NCI-H2029 (cell line): ENCODE data around the gene REC114.
A peak's percentile ranks its signal among the peaks of the same experiment; 100 is the strongest.
"Not testable (repeated sequence)": the region's sequence is repeated elsewhere in the genome, so short reads cannot be mapped to it uniquely, and the experiment has no call there.

ENCODE experiments used
- DNase-seq: peaks from one replicate; lab custom pipeline; 2025; lab: John Stamatoyannopoulos, UW

The REC114 gene

DNA sequence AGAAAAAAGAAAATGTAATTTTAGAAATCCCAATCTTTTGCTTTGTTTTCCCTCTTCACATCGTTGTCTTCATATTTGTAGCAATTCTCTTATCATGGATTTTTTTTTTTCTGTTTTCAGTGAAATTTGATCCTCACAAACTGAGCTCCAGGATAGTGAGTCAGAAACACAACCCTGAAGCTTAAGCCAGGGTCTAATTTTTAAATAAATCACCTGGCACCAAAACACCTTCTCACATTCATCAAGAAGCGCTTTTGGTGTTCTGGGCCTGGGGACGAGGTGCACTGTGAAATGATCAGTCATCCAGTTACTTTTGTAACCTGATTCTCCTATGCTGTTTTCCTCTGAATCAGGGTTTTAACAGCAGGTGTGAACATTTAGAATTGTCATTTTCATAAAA lies 87.7 kb downstream of the REC114 start:
- no peak for DNase-seq

GRCh38 chr15:73538123-73538522 lies 95.2 kb downstream of the REC114 start:
- DNase-seq: no peak

DNA sequence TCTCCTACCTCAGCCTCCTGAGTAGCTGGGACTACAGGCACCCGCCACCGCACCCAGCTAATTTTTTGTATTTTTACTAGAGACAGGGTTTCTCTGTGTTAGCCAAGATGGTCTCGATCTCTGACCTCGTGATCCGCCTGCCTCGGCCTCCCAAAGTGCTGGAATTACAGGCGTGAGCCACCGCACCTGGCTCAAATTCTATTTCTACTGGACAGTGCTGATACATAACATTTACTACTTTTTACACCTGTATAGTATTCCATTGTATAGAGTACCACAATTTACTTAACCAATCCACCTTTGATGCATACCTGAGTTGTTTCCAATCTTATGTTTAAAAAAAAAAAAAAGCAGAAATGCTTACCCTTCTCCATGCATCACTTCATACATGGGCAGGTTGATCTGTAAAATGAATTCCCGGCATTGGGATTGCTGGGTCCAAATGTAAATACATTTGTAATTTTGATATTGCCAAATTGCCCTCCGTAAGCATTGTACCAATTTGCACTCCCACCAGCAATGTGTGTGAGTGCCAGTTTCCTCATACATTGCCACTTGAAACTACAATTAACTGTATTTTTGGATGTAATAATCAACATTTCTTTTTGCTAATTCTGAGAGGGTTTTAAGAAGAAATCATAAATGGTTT lies 95.7 kb downstream of the REC114 start:
- no peak for DNase-seq

- no peak for DNase-seq
These were observed 96.5 kb downstream of the REC114 start for GRCh38 chr15:73539212-73540128.

- no peak for DNase-seq
These were observed 97.2 kb downstream of the REC114 start for GRCh38 chr15:73540161-73540560.

DNA sequence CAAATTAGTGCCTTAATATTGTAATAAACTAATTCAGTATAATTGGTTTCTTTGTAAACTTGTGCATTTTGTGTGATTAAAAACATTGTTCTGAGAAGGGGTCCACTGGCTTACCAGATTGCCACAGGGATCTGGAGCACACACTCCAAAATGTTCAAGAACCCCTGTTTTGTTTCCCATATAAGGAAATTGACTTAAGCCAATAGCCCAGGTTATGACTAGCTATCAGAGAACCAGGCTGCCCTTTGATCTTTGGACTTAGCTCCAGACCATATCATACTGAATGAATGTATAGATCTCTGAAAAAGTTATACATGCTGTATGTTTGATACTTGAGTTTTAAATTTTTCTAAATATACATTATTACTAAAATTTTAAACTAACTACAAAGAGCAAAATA lies 98.5 kb downstream of the REC114 start:
- DNase-seq: no peak

- not testable (repeated sequence) for DNase-seq
These were observed 106.0 kb downstream of the REC114 start for GRCh38 chr15:73548925-73549324.

DNA sequence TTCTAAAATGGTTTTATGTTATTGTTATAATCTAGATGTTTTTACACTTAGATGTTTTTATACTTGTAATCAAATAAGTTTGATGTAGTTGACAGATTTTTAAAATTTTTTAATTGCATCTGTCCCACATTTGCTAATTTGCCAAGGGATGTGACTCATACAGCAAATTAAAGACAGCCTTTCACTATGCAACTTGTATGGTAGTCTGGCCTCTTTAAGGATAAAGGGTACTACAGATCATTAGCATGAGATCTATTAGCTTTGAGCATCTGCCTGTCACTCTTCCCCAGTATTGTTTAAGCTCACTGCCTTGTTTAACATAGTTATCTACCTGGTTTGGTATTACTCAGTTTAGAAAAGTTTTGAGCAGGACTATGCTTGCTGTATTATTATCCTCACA lies 107.2 kb downstream of the REC114 start:
- DNase-seq: no peak

DNA sequence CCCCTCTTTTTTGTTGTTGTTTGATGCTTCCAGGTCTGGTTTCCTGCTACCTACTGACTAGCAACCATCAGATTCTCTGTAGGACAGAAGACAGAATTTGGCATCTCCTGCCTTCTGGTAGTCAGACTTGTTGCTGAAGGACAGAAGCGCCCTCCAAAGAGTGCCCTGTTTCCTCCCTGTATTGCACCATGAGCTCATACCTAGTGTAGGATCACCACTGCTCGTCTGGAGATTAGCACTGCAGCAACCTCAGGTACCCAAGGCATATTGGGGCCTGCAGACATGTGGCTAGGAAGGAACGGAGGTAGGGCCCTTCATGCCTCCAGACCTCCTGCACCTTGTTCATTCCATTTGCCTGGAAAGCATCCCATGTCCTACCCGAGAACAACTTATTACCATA lies 112.1 kb downstream of the REC114 start:
- DNase-seq: no peak

GRCh38 chr15:73558529-73558928 lies 115.6 kb downstream of the REC114 start:
- no peak for DNase-seq

- DNase-seq: peak; percentile 12
These were observed 117.6 kb downstream of the REC114 start for GRCh38 chr15:73560501-73561117.

GRCh38 chr15:73564255-73564654 lies 121.3 kb downstream of the REC114 start:
- no peak for DNase-seq

DNA sequence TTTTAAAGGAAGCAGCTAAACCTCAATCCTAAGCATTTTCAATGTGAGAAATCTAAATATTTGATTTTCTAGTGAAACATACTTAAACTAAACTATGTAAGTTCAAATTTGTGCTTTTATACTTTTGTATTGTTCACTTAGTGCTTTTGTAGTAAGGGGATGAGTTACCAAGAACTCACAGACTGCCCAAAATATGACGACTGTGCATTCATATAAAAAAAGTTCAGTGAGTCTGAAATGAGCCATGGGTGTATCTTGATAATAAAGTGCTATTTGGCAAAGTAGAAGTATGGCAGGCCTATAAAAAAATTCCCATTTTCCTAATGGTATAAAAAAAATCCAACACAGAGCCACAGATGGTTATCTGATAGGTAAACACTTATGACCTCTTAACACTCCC lies 124.1 kb downstream of the REC114 start:
- no peak for DNase-seq

- DNase-seq: no peak
These were observed 125.8 kb downstream of the REC114 start for GRCh38 chr15:73568564-73569280.

- DNase-seq: no peak
These were observed 126.4 kb downstream of the REC114 start for GRCh38 chr15:73569361-73569760.

GRCh38 chr15:73570355-73571032 lies 127.5 kb downstream of the REC114 start:
- DNase-seq: no peak

- DNase-seq: peak; percentile 53
These were observed 128.4 kb downstream of the REC114 start for GRCh38 chr15:73571346-73571745.

- no peak for DNase-seq
These were observed 129.3 kb downstream of the REC114 start for GRCh38 chr15:73572296-73572695.

DNA sequence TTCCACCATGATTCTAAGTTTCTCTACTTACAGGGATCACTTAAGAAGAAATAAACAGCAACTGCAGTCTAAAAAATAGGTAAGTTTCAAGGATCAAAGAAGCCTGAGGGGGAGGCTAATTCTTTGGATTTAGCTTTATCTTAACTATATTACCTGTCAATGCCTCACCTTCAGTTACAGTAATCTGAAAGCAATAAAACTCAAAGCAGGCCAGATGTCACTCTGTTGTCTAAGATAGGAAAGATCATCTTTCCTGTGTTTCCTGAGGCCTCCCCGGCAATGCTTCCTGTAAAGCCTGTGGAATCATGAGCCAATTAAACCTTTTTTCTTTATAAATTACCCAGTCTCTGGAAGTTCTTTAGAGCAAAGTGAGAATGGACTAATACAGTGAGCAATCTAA lies 130.1 kb downstream of the REC114 start:
- no peak for DNase-seq

GRCh38 chr15:73573572-73573971 lies 130.6 kb downstream of the REC114 start:
- DNase-seq: peak; percentile 70

- DNase-seq: no peak
These were observed 132.8 kb downstream of the REC114 start for GRCh38 chr15:73575636-73576247.
